G401.6 (cell line): ENCODE data around the gene SEC63.
A peak's percentile ranks its signal among the peaks of the same experiment; 100 is the strongest.
"Not testable (repeated sequence)": the region's sequence is repeated elsewhere in the genome, so short reads cannot be mapped to it uniquely, and the experiment has no call there.

ENCODE experiments used
- FAIRE-seq: peaks from 2 replicates; lab custom pipeline; 2012; peaks lifted over from hg19 to GRCh38; lab: Jason Lieb, UNC

Gene SEC63, protein sequence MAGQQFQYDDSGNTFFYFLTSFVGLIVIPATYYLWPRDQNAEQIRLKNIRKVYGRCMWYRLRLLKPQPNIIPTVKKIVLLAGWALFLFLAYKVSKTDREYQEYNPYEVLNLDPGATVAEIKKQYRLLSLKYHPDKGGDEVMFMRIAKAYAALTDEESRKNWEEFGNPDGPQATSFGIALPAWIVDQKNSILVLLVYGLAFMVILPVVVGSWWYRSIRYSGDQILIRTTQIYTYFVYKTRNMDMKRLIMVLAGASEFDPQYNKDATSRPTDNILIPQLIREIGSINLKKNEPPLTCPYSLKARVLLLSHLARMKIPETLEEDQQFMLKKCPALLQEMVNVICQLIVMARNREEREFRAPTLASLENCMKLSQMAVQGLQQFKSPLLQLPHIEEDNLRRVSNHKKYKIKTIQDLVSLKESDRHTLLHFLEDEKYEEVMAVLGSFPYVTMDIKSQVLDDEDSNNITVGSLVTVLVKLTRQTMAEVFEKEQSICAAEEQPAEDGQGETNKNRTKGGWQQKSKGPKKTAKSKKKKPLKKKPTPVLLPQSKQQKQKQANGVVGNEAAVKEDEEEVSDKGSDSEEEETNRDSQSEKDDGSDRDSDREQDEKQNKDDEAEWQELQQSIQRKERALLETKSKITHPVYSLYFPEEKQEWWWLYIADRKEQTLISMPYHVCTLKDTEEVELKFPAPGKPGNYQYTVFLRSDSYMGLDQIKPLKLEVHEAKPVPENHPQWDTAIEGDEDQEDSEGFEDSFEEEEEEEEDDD

DNA sequence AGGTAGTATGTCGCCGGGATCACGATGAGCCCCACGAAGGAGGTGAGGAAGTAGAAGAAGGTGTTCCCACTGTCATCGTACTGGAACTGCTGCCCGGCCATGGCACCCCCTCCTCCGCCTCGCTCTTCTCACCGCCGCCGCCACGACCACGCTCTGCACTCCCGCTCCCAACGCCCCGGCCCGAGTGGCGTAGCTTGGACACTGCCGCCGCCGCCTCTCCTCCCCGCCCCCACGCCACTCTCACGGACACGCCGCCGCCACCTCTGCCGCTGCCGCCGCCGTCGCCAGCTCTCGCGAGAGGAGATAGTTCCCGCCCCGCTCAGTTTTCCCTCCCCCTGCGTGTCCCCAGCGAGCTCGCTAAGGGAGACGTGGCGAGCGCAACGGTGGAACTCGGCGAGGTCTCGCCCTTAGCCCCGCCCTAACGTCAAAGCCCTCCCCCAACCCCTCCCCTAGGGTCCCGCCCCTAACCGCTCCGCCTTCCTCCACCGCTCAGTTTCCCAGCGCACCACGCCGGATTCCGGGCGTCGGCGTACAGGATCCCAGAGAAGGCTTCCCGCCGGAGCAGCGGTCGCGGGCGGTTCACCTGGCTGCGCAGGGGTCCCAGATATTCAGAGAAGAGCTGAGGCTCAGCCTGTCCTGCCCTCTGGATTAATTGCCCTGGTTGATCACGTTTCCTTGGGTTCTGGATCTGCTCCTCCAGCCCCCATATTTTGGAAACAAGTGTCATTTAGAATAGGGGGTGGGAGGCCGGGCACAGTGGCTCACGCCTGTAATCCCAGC lies at the start of gene SEC63:
TSS of gene SEC63 (minus strand) at position 300 of the 780 bp plus-strand sequence. CDS start at position 101, 199 bp downstream.
- peak; percentile 56 for FAIRE-seq

DNA sequence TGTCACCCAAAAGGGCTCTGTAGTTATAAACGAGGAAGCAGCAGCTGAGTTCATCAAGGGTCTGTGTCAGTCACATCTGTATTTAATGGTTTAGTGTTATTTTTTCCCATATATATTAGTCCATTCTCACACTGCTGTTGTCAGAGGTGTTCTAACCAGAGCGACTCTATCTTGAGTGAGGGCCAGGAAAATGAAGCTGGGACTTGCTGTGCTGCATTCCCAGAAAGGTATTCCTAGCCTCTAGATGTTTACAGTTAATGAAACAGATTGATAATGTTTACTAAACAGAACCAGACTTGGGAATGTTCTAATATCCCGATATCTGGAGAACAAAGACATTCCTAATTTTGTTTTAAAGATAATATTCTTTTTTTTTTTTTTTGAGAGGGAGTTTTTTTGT lies 48.0 kb upstream of the SEC63 start:
- FAIRE-seq, result no peak

DNA sequence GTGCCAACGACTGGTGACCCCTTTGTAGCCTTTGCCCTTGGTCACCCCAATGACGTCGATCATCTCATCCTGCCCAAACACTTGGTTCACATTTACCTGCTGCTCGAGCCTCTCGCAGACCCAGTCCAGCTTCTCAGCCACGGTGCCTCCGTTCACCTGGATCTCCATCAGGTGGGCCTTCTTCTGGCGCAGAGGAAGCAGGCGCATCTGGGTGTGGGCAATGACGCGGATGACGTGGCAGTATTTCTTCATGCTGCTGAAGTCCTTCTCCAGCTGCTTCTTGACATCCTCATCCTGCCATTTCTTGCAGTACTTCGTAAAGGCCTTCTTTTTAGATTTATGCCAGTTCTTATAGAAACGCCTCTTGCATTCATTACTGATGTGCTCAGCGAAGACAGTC lies 46.9 kb upstream of the SEC63 start:
- FAIRE-seq, result no peak

DNA sequence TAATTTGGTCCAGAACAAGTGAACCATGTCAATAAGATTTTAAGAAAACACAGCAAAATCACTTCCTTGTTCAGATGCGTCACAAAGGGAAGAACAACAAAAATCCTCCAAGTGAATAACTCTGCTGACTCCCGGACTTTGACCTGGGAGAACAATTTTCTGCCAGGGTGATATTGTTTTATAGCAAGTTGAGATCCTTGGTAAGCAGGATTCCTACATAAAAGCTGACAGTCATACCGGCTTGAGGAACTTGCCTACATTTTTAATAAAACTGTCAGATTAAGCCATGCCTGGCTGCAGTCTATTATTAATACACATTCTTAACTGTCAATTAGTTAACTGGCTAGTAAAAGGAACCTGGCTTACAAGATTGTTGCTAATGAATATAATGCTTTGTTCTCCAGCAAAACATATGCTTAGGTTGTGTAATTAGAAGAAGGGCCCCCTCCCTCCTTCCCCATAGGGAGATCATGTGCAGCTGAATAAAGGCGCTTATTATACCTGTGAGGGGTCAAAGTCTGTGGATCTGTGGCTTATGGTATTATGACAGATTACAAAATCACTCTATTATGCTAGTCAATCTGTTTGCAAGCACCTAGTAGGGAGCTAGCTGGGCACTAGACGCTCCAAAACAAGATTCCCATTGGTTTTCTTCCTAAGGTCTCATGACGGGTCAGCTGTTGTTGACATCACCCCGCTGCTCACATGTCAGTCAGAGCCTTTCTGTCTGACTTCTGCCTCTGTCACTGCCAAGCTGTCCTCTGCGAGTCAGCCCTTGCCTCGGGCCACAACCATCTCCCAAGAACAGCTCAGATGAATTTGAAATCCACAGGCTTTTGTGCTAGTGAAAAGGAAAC lies 44.6 kb upstream of the SEC63 start:
- no peak for FAIRE-seq

DNA sequence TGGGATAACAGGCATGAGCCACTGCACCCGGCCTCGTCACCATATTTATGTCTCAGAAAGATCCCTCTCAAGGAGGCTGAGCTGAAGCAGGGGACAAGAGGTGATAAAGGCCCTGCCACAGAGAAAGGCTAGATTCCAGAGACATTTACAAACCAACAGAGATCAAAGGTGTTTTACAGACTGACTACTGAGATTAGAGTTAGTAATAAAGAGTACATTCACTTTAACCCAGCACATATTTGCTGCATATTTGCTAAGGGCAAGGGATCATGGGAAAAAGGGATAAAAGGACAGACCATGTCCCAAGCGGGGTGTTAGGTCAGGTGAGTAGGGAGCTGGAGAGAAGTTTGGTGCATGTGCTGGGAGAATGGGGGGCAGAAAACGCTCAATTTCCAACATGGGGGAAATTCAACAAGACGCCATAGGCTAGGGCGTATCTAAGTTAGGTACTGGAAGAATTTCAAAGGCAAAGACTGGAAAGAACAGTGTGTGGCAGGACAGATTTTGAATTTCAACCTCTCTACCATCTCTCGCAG lies 43.8 kb upstream of the SEC63 start:
- no peak for FAIRE-seq

DNA sequence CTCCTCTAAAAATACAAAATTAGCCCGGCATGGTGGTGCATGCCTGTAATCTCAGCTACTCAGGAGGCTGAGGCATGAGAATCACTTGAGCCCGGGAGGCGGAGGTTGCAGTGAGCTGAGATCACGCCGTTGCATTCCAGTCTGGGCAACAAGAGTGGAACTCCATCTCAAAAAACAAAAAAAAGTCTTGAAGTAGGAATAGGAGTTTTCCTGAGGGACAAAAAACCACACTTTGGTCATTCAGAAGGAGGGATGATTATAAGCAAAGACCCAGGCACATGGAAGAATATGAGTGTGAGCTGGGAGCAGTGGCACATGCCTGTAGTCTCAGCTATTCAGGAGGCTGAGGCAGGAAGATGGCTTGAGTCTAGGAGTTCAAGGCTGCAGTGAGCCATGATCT lies 42.3 kb upstream of the SEC63 start:
- FAIRE-seq, result not testable (repeated sequence)

DNA sequence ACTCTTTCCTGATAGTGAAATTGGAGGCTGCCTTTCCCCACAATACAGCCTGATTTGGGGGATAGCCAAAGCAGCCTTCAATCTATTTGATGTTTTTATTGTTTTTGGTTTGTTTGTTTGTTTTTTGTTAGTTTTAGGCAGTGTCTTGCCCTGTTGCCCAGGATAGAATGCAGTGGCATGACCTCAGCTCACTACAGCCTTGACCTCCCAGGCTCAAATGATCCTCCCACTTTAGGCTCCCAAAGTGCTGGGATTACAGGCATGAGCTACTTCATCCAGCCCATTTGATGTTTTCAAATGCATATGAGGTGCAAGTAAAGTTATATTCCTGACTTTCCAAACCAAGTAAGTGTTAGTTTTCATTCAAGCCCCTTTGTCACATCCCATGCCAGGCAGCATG lies 41.3 kb upstream of the SEC63 start:
- FAIRE-seq, result no peak

DNA sequence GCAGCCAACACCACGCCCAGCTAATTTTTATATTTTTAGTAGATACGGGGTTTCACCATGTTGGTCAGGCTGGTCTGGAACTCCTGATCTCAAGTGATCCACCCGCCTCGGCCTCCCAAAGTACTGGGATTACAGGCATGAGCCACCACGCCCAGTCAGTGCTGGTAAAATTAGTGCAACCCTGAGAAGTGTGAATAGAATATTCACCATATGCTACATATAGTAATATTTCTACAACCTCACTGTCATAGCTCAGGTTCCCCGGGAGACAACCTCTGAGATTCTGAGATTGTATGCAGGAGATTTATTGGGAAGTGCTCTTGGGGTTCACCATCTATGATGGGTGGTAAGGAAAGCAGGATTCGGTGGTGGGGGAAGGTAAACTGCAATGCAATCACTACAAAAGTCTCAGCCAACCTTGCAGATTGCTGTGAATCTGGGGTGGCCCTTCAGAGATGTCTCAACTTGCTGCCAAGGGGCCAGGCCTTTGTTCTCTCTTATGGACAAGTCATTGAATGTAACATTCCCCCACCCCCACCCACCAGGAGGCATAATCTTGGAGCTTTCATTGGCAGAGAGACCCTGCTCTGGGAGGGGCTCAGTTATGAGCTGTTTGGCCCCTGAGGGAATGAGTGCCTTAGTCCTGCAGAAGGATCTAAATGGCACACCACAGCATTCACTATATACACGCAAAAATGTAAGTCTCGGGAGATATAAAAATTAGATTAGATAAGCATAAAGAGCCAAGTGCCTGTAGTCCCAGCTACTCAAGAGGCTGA lies 34.0 kb upstream of the SEC63 start:
- no peak for FAIRE-seq

DNA sequence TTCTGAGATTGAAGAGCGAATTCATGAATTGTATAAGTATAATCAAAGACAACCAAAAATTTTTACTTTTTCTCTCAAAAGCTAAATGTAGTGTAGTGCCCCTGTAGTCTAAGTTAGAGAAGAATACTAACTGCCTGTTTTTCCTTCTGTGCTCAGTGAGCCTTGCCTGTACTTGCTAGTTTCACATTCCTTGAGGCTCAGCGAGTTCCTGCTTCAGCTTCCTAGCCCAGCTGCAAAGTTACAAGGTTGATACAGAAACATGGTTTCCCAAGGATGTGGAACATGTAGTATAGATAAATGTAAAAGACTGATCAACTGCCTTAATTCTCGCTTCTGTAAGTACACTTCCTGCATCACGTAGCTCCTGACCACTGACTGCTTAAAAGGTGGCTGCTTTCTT lies 33.1 kb upstream of the SEC63 start:
- FAIRE-seq, result no peak

DNA sequence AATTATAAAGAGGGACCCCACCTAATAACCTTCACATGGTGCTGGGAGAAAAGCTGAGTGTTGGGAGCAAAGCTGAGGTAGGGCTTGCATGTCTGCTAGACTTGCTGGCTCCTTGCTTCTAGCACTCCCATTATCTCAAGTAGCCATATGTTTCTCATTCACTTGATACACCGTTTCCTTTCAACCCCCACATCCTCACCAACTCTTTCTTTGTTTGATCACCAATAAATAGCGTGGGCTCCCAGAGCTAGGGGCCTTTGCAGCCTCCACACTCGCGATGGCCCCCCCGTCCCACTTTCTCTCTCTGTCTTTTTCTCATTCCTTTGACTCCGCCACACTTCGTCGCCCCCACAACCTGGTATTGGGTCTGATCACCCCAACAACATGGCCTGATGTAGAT lies 32.6 kb upstream of the SEC63 start:
- FAIRE-seq, result not testable (repeated sequence)

DNA sequence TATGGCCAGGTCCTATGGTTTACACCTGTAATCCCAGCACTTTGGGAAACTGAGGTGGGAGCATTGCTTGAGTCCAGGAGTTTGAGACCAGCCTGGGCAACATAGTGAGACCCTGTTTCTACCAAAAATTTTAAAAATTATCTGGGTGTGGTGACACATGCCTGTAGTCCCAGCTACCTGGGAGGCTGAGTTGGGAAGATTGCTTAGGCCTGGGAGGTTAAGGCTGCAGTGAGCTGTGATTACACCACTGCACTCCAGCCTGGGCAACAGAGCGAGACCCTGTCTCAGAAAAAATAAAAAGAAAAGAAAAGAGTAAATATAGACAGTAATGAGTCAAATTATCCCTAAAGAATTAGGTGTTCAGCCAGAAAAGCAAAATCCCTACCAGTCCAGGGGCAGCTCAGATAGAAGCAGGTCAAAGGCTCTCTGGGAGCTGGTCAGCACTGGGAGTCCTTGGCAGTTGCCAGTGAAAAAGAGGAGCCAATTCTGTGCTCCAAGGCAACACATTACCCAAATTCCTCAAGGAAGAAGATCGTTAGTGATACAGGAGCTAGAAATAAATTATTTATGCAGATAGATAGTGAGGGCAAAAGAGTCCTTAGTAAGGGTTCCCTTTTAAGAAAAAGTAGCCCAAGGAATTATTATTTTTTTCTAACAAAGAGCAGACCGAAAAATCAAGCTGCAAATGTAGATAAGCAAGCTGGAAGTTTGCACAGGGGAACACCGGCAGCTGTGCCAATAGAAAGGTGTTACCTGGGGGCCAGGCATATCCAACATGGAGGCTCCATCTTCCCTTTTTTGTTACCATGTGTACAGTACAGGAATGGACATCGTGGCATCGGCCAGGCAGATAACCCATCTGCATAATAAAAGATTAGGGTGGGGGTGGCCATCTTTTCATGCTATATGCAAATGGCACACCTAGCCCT lies 31.4 kb upstream of the SEC63 start:
- FAIRE-seq, result no peak

DNA sequence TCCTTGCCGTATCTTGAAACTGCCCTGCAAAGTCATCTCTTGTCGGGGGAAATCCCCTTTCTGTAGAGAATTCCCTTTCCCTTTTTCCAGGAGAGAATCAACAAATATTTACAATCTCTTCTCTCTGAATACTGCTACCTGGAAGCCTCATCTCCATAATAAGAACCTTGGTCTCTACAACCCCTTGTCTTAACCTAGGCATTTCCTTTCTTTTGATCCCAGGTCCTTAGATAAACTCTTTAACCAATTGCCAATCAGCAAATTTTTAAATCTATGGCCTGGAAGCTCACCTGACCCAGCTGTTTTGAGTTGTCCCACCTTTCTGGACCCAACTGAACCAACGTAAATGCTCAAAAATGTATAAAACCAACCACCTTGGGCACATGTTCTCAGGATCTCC lies 30.6 kb upstream of the SEC63 start:
- no peak for FAIRE-seq

DNA sequence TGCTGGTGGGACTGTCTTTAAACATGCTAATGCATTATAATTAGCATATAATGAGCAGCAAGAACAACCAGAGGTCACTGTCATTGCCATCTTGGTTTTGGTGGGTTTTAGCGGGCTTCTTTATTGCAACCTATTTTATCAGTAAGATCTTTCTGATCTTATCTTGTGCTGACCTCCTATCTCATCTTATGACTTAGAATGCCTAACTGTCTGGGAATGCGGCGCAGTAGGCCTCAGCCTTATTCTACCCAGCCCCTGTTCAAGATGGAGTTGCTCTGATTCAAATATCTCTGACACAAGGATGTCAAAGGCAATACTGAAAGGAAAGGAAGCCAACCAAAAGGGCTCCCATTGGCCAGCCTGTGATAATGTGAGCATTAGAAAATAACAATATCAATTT lies 29.8 kb upstream of the SEC63 start:
- FAIRE-seq, result no peak

DNA sequence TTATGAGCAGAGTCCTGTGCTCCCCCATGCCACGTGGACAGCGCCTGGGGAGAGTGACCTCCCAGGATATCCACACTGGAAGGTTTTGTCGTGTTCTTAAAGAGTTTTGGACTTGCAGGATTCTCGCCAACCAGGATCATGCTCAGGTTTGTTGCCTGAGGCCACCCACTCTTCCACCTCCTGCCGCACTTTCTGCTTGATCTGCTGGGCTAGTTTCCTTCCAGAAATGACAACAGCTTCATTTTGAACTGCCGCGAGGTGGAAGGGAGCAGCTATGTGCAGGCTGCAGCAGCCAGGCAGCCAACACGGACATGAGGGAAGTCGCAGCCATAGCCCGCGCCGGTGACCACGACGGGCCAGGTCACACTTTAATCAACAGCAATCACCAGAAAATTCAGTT lies 27.7 kb upstream of the SEC63 start:
- FAIRE-seq, result no peak

DNA sequence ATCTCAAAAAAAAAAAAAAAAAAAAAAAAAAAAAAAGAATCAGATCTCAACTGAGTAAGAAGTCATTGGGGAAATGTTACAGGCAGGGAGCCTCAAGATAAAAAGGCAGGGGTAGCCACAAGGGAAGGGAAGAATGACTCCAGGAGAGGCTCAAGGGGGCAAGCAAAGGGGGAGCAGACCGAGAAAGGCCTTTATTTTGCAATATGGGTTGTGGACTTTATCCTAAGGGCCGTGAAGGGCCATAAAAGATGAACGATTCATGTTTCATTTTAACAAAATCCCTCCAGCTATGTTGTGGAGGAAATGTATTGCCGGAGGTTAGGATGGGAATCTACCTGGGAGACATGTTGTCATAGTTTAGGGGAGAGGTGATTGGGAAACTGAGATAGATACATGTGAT lies 25.8 kb upstream of the SEC63 start:
- no peak for FAIRE-seq

DNA sequence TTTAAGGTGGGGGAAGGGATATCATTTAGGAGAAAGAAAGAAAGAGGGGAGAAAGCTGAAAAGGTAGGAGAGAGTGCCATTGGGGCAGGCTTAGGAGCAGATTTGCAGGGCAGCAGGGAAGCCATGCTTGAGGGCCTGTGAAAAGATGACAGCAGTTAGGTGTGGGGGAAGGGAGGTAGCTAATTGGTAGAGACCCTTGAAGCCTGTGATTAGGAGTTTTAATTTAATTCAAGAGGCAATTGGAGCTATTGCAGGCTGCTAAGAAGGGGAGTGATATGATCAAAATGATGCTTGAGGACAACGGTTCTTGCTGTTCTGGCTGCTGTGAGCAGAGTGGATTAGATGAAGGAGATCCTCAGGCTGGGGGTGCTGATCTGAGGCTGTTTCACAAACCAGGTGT lies 24.5 kb upstream of the SEC63 start:
- no peak for FAIRE-seq

DNA sequence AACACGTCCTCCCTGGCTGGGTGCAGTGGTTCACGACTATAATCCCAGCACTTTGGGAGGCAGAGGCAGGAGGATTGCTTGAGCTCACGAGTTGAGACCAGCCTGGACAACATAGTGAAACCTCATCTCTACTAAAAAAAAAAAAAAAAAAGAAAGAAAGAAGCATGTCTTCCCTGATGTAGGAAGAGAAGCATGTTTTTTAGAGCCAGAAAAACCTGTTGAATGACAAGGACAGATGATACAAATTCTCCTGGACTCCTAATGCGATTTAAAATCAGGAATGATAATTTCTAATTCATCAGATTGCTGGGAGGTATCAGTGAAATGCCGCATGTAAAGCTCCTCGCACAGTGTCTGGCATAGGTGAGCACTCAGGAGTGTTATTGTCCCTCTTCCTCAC lies 23.7 kb upstream of the SEC63 start:
- no peak for FAIRE-seq

DNA sequence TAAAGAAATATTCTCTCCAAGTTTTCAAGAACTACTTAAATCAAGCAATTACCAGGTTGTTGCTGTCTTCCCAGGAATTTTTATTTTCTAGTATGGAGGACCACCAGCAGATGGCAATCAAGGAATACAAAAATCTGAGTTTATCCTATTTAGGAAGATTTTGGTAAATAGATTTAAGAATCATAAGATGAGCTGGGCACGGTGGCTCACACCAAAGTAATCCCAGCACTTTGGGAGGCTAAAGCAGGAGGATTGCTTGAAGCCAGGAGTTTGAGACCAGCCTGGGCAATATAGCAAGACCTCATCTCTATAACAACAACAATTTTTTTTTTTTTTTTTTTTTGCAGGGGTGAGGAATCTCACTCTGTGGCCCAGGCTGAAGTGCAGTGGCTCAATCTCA lies 19.3 kb upstream of the SEC63 start:
- FAIRE-seq, result peak; percentile 76

DNA sequence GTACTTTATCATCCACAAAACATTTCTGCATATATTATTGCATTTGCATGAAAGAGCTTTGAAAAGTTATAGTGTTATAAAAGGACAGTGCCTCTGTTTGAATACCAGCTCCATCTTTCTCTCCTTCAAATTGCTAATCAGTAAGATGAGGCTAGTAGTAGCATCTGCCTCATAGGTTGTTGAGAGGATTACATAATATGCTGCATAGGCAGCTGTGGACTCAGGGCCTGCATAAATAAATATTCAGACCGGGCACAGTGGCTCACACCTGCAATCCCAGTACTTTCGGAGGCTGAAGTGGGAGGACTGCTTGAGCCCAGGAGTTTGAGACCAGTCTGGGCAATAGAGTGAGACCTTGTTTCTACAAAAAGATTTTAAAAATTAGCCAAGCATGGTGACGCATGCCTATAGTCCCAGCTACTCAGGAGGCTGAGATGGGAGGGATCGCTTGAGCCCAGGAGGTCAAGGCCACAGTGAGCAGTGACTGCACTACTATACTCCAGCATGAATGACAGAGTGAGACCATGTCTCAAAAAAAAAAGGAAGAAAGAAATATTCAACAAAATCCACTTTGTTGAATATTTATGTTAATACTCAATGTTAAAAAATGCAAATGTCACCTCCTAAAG lies 18.3 kb upstream of the SEC63 start:
- FAIRE-seq, result no peak
